HG02970 (cell line): Measurements from ENCODE around the gene SMIM31.

ENCODE experiments used
- ATAC-seq: cut with Tn5 transposase; IDR thresholded peaks from one replicate; pipeline ENCODE4 v1.9.1; 2021; ENCODE audit warnings: mild to moderate bottlenecking, moderate library complexity, moderate number of reproducible peaks; ENCODE audit not compliant: unreplicated experiment, low FRiP score

SMIM31 gene

GRCh38 chr4:164780839-164781238 is 26.9 kb downstream of the SMIM31 start:
- ATAC-seq = no peak

DNA sequence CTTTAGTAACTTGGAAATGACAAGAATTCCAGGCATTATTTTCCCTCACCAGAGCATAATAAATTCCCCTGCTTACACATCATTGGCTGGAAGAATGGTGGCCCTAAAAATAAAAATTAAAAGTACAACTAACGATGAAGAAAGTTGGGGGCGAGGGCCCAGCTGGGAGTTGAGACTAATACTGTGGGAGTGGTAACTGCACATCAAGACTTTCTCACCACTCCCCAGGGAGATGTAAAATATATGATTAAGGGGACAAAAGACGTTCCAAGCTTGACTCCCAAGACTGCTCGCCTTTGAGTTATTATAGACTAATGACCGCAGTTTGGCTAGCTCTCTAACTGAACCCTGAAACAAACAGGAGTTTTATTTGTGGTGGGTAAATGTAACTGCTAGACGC is 30.0 kb downstream of the SMIM31 start:
- ATAC-seq = no peak

DNA sequence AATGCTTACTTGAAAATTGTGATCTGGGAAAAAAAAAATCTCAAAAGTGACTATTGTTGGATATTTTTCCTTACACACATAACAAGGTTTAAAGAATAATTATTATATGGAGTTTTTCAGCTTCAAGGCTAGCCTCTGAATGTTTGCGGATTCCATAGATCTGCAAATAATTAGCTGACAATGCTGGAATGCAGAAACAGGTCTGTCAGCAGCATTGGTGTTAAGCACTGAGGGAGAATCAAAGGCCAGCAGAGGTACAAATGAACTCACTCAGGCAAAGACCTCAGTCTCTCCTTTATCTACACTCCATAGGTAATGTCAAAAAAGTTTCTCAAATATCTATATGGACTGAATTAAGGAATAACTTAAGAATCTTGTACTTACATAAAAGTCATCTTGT is 35.1 kb downstream of the SMIM31 start:
- ATAC-seq = no peak

DNA sequence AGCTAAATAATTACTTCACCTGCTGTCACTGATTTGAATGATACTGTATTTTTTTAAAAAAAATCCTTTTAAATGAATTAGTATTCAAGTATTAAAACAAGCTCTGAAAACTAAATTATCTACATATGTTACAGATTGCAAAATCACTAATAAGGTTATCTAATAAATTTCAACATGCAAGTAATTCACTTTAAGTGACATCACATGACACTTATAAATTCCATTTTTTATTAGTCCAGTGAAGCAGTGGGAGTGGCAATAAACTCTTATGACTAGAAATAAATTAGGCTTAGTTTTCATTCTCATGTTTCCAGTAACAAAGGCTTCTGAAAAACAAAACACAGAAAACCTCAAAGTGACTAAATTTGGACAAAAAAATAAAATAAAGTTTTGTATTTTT is 36.3 kb downstream of the SMIM31 start:
- ATAC-seq = no peak

GRCh38 chr4:164799410-164799809 is 45.5 kb downstream of the SMIM31 start:
- ATAC-seq = no peak

- ATAC-seq = no peak
These were observed 46.9 kb downstream of the SMIM31 start for GRCh38 chr4:164800786-164801185.

DNA sequence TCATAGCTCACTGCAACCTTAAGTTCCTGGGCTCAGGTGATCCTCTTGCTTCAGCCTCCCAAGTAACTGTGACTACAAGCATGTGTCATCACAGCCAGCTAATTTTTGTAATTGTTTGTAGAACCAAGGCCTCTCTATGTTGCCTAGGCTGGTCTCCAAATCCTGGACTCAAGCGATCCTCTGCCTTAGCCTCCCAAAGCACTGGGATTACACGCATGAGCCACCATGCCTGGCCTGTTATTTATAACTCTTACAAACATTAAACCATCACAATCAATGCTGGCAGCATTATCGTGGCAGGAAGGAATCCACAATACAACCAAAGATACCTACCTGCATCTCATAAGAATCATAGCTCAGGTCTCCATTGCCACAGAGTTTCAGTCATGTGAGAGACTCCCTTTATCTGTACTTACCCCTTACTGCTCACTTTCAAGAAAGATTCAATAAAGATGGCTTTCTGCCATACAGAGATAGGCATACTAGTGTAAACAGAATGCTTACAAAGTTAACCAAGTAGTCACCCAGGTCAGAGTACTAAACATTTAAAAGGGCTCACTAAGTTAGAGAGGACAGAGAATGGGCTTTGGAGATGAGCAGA is 48.5 kb downstream of the SMIM31 start:
- no peak for ATAC-seq

- no peak for ATAC-seq
These were observed 49.8 kb downstream of the SMIM31 start for GRCh38 chr4:164803702-164804101.

GRCh38 chr4:164807611-164808010 is 53.7 kb downstream of the SMIM31 start:
- ATAC-seq = no peak

DNA sequence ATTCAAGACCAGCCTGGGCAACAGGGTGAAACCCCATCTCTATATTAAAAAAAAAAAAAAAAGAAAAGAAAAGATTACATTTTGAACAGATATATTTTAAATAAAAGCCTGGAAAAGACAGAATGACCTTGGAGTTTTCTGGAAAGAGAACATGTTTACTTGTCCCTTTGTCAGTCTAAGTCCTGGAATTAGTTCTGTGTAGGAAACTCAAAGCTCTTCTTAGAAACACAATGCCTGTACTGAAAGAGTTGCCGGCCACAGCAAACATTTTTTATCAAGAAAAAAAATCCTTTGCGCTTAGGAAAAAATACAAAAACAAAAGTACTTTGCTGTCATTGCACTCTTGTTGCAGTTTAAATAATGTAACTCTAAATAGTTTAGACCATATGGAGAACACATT is 59.6 kb downstream of the SMIM31 start:
- no peak for ATAC-seq

DNA sequence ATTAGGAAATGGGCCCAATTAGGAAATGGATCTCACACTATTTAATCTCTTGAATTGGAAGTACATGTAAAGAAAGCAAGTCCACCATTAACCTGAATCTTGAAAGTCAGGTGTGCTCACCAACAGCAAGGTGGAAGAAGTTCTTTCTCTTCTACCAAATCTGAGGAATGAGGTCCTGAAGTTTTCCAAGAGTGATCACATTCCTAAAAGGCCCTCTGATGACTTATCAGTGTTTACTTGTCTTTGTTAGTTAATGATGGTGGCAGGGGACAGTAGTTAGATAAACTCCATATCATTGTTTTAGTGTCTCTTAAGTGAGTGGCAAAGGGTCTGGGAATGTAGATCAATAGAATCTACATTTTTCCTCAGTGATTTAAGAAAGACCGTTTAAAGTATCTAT is 61.8 kb downstream of the SMIM31 start:
- ATAC-seq = no peak

DNA sequence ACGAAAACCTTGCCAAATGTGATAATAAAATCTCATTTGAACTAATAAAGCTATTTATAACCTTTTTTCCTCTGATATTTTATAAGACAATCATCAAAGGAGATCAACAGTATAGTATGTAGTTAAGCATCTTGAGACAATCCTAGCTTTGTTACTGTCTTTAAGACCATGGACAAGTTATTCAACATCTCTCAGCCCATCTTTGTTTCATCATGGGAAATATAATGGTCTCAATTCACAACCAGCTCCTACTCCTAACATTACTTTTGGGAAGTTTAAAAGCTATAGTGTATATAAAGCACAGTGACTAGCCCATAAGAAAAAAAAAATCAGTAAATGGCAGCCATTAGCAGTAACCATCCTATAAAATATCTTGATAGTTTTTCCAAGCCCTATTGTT is 65.4 kb downstream of the SMIM31 start:
- ATAC-seq = no peak

DNA sequence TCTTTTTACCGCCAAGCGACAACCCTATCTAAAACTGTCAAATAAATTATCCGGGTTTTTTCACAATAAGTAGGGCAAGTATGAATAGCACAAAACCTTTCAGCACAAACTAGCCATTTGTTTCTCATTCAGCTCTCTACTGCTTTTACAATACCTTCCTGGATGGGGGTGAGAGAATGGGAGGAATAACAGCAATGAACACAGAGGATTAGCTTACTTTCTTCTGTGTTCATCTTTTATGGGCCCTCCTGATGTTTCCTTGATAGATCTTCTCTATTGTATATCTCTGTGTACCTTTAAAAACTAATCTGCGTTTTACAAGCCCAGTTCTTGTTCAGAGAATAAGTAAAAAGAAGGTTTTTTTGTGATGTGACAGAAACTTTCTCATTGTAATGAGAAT is 67.8 kb downstream of the SMIM31 start:
- ATAC-seq = no peak

GRCh38 chr4:164824581-164824980 is 70.7 kb downstream of the SMIM31 start:
- ATAC-seq = no peak

DNA sequence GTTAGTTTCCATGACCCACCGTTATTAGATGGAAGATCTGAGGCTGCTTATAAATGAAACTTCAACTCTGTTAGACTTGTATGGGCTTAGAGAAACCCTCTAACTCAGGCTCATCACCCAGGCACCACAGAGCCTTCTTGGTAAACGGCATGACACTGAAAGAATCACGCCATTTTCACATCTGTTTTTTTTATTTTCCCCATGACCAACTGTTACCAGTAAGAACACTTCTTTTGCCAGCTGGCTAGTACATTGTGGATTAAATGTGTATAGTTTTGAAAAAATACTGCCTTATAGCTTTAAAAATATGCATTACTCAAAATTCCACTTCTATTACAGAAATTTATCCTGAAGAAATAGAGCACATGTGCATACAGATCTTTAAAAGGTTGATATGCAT is 75.0 kb downstream of the SMIM31 start:
- no peak for ATAC-seq

DNA sequence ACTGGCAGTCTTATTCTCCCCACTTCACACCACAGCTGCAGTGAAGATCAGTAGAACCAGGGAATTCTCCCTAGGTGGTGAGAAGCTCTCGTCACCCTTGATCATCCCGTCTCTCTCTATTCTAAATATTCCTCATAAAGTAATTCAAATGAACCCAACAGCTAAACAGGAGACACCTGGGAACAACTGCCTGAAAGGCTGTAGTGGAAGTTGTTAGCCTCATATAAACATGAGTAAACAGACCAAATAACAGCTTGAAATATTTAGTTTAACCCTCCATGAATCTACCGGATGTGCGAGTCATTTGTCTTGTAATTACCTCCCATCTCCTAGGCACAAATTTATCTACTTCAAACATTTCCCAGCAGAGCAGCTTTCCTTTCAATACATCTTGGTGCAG is 92.6 kb downstream of the SMIM31 start:
- ATAC-seq = no peak

GRCh38 chr4:164847016-164847415 is 93.1 kb downstream of the SMIM31 start:
- ATAC-seq = no peak

- ATAC-seq = no peak
These were observed 94.2 kb downstream of the SMIM31 start for GRCh38 chr4:164847967-164848649.
